GM12864 (cell line): ENCODE data around the gene HMGCL.

Experiments used
- DNase-seq: peaks from one replicate; pipeline ENCODE4 v3.0.0-alpha.2; 2011; ENCODE audit warnings: low read depth
- H3K4me3 ChIP-seq: 2 replicates; pipeline ENCODE4 v1.5.1; 2011; ENCODE audit warnings: mild to moderate bottlenecking, low read depth, low read length, control low read depth
- TF ChIP-seq, protein P1 (sequence below): IDR thresholded peaks from 2 replicates; pipeline ENCODE4 v1.5.1; 2011; ENCODE audit warnings: low read depth, mild to moderate bottlenecking, moderate library complexity, low read length, control low read depth, inconsistent platforms; ENCODE audit errors: missing control alignments

HMGCL gene

DNA sequence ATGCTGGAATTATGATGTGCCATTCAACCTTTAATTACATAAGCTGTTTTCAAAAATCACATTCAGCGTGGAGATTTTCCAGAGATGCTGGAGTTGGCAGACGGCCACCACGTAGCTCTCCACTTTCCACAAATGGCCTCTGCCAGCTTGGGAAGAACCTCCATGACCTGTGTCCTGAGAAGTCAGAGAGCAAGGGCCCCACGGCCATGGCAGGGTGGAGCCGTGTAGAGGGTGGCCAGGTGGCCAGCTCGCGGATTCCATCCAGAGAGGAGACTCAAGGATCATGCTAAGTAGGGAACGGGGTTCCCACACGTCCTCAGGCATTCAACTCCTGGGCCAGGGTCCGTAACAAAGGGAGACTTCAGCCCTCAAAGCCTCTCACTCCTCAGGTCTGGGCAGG lies 23.4 kb downstream of the HMGCL start:
- DNase-seq = no peak
- TF ChIP-seq, protein P1, sequence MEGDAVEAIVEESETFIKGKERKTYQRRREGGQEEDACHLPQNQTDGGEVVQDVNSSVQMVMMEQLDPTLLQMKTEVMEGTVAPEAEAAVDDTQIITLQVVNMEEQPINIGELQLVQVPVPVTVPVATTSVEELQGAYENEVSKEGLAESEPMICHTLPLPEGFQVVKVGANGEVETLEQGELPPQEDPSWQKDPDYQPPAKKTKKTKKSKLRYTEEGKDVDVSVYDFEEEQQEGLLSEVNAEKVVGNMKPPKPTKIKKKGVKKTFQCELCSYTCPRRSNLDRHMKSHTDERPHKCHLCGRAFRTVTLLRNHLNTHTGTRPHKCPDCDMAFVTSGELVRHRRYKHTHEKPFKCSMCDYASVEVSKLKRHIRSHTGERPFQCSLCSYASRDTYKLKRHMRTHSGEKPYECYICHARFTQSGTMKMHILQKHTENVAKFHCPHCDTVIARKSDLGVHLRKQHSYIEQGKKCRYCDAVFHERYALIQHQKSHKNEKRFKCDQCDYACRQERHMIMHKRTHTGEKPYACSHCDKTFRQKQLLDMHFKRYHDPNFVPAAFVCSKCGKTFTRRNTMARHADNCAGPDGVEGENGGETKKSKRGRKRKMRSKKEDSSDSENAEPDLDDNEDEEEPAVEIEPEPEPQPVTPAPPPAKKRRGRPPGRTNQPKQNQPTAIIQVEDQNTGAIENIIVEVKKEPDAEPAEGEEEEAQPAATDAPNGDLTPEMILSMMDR = no peak
- H3K4me3 ChIP-seq = no peak overlapping the region; the same call in 1 of the 2 replicates

DNA sequence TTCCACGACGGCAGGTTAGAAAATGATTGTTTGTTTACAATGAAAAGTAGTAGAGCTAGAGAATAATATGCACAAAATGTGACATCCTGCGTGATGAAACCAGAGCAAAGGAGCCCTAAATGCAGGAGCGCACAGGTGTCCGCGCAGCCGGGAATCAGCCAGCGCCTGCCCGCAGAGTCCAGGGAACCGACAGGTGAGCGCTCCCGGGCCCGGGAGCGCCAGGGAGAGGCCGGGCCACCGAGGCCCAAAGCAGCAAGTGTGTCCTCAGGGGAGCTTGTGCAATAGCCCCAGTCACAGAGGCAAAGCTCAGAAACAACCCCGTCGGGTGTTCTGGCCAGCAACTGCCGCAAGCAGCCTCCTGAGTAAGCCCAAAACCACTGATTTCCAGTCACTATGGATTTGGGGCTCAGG lies 23.9 kb downstream of the HMGCL start:
- TF ChIP-seq, protein P1 = no peak
- H3K4me3 ChIP-seq = peak overlapping the region; percentile 91
- no peak for DNase-seq

DNA sequence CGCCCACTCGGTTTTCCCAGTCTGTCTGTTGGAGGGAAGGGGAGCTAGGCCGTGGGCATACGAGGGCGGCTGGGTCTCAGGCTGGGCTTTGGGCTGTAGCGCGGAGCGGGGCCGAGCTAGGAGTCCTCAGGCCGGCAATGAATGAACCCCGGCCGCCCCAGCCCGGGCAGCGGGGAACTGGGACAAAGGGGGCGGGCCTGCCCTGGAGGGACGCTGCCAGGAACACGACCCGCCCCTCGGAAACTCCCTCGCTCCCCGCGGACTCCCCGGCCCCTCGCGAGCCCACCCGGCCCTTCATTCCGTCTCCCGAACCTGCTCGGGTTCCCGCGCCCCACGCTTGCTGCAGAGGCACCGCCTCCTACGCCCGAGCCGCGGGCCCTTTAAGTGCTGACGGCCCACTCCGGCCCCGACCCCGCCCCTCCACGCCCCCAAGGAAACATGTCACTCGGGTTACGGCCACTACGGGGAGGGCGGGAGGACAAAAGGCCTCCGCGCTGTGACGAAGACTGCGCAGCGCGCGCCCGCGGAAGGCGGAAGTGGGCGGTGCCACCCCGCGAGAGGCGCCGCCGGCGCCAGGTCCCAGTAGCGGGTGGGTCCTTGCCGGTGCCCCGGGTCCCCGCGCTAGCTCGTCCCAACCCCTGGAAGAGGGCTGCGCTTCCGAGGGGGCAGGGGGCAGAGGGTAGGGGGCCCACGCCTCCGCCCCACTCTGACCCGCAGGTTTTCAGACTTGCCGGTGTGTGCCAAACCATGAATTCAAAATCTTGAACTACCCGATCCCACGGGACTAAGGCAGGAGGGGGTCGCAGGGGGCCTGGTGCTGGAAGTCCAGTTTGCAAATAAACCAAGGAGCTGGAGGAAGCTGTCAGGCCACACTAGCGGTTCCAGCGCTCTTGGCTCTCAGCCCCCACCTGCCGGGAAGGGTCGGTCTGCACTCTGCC lies 24.6 kb downstream of the HMGCL start, which contains the start of gene GALE:
TSS of gene GALE (minus strand) at position 355 of the 938 bp plus-strand sequence. CDS start 1,747 bp downstream, outside the sequence.
- peak; percentile 85 for DNase-seq
- TF ChIP-seq, protein P1 = no peak

GRCh38 chr1:23799570-23800399 lies 25.4 kb downstream of the HMGCL start:
- no peak for DNase-seq
- TF ChIP-seq, protein P1 = no peak
- peak overlapping the region; percentile 91 for H3K4me3 ChIP-seq

More for the DNA sequence above, 24.6 kb downstream of the HMGCL start, which contains the start of gene GALE:
- peak within 1 kb of the TSS; percentile 91 for H3K4me3 ChIP-seq

DNA sequence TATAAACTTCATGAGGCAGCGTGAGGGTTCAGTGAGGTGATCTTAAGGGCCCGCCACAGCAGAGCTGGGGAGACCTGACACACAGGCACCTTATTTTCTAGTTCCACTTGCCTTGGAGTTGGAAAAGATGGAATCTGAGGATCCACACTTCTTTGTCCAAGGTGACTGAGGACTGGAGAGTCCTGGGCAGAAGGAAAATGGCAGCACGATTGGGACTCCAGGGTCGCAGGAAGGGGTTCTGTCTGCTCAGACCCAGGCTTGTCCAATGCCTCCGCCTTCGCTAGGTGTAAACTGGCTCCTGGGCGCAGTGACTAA lies 26.0 kb downstream of the HMGCL start:
- H3K4me3 ChIP-seq = peak overlapping the region; percentile 91
- TF ChIP-seq, protein P1 = no peak
- DNase-seq = no peak

GRCh38 chr1:23798662-23799142 lies 26.5 kb downstream of the HMGCL start:
- H3K4me3 ChIP-seq = no peak overlapping the region
- no peak for DNase-seq
- TF ChIP-seq, protein P1 = peak; percentile 23
